Endometrium (tissue), 2 donors: ENCODE data around the gene GJA4.

Source experiments
- FAIRE-seq: peaks from 2 replicates; lab custom pipeline; 2012; peaks lifted over from hg19 to GRCh38; lab: Jason Lieb, UNC
- donor health status: control.
- donor health status: control.

Gene GJA4

GRCh38 chr1:34792868-34793727 is at the start of gene GJA4:
Gene GJA4, plus strand, starts transcription at chr1:34792999. Its CDS starts 1,215 bp downstream, at chr1:34794214.
- FAIRE-seq = no peak

GRCh38 chr1:34743775-34744174 is 49.0 kb upstream of the GJA4 start:
- FAIRE-seq = no peak

- no peak for FAIRE-seq
These were observed 47.9 kb upstream of the GJA4 start for GRCh38 chr1:34744851-34745250.

GRCh38 chr1:34745666-34746065 is 47.1 kb upstream of the GJA4 start:
- FAIRE-seq = no peak

- no peak for FAIRE-seq
These were observed 46.7 kb upstream of the GJA4 start for GRCh38 chr1:34746101-34746500.

GRCh38 chr1:34746785-34747637 is 45.8 kb upstream of the GJA4 start:
- no peak for FAIRE-seq

- no peak for FAIRE-seq
These were observed 45.2 kb upstream of the GJA4 start for GRCh38 chr1:34747638-34747941.

GRCh38 chr1:34749992-34750391 is 42.8 kb upstream of the GJA4 start:
- FAIRE-seq = no peak

- FAIRE-seq = no peak
These were observed 42.2 kb upstream of the GJA4 start for GRCh38 chr1:34750610-34751009.

GRCh38 chr1:34753163-34753562 is 39.6 kb upstream of the GJA4 start:
- no peak for FAIRE-seq

GRCh38 chr1:34754964-34755637 is 37.7 kb upstream of the GJA4 start, which contains the start of gene GJB5:
Gene GJB5, plus strand, starts transcription at chr1:34755047. Its CDS starts 2,284 bp downstream, at chr1:34757331.
- FAIRE-seq = no peak

- no peak for FAIRE-seq
These were observed 36.8 kb upstream of the GJA4 start for GRCh38 chr1:34755961-34756360.

GRCh38 chr1:34757386-34757785 is 35.4 kb upstream of the GJA4 start:
- no peak for FAIRE-seq

- no peak for FAIRE-seq
These were observed 34.0 kb upstream of the GJA4 start for GRCh38 chr1:34758751-34759150.

GRCh38 chr1:34759503-34760357 is 33.1 kb upstream of the GJA4 start, which contains the start of gene GJB4:
Gene GJB4, plus strand, starts transcription at chr1:34759740. Its CDS starts 1,515 bp downstream, at chr1:34761255.
- no peak for FAIRE-seq

GRCh38 chr1:34761176-34761761 is 31.5 kb upstream of the GJA4 start:
- FAIRE-seq = no peak

- FAIRE-seq = no peak
These were observed 31.0 kb upstream of the GJA4 start for GRCh38 chr1:34761776-34762307.

GRCh38 chr1:34762474-34763141 is 30.2 kb upstream of the GJA4 start:
- no peak for FAIRE-seq

- FAIRE-seq = no peak
These were observed 29.5 kb upstream of the GJA4 start for GRCh38 chr1:34763142-34763781.

GRCh38 chr1:34768856-34769255 is 23.9 kb upstream of the GJA4 start:
- no peak for FAIRE-seq
